Heart left ventricle (tissue), 16 donors: ENCODE results near the gene NKX3-2. TPM values are rescaled to one million over a fixed set of nuclear protein-coding genes. Genes with fewer than 3 reads are reported as not detected.

Experiments used
- ATAC-seq, 4 donors: fragments of 200-7000 bp; cut with Tn5 transposase; one replicate each; pipeline ENCODE4 v1.9.1; 2020 to 2022; ENCODE audit warnings: moderate library complexity in 4 of 4, mild to moderate bottlenecking in 3 of 4, moderate number of reproducible peaks in 1 of 4
- DNase-seq, 5 donors: peaks; one replicate each; pipeline ENCODE4 v3.0.0-alpha.2; 2020
- H3K27ac ChIP-seq, 12 donors: fragments of 200-600 bp; sonication (generic) in 4 of 12; one replicate each; pipeline versions ENCODE4 v1.5.0 to v1.8.0; 2016 to 2022; ENCODE audit warnings: mild to moderate bottlenecking in 2 of 12
- H3K27me3 ChIP-seq, 9 donors: fragments of 200-600 bp; sonication (generic) in 2 of 9; one replicate each; pipeline versions ENCODE4 v1.5.1 to v1.8.0; 2016 to 2022; ENCODE audit warnings: mild to moderate bottlenecking in 3 of 9
- H3K36me3 ChIP-seq, 9 donors: fragments of 200-600 bp; sonication (generic) in 2 of 9; one replicate each; pipeline versions ENCODE4 v1.5.0 to v1.8.0; 2018 to 2022; ENCODE audit warnings: mild to moderate bottlenecking in 2 of 9
- H3K4me1 ChIP-seq, 12 donors: fragments of 200-600 bp; sonication (generic) in 4 of 12; one replicate each; pipeline versions ENCODE4 v1.5.0 to v1.8.0; 2016 to 2022; ENCODE audit warnings: mild to moderate bottlenecking in 3 of 12
- H3K4me3 ChIP-seq, 12 donors: fragments of 200-600 bp; sonication (generic) in 4 of 12; one replicate each; pipeline versions ENCODE4 v1.5.0 to v1.8.0; 2017 to 2022; ENCODE audit warnings: mild to moderate bottlenecking in 9 of 12, moderate library complexity in 4 of 12
- H3K9me3 ChIP-seq, 12 donors: fragments of 200-600 bp; sonication (generic) in 4 of 12; one replicate each; pipeline versions ENCODE4 v1.5.0 to v1.8.0; 2016 to 2022; ENCODE audit warnings: mild to moderate bottlenecking in 1 of 12
- CTCF ChIP-seq, 12 donors: fragments of 200-600 bp; sonication (generic) in 4 of 12; IDR thresholded peaks; one replicate each; pipeline versions ENCODE4 v1.5.0 to v1.8.0; 2018 to 2022; ENCODE audit warnings: antibody characterized with exemption in 12 of 12, mild to moderate bottlenecking in 5 of 12
- POLR2A ChIP-seq, 2 donors: fragments of 450-650 bp; IDR thresholded peaks; one replicate each; pipeline ENCODE4 v1.6.1; 2017; ENCODE audit warnings: antibody characterized with exemption in 2 of 2, mild to moderate bottlenecking in 2 of 2, moderate library complexity in 2 of 2
- WGBS, 4 donors: extraction: QIAGEN DNeasy Blood & Tissue Kit in 2 of 4; methylation state at CpG; one replicate each; pipeline versions ENCODE4 v1.1.5 to v1.1.7; 2013 to 2018; 5-methylcytosine and 5-hydroxymethylcytosine counted together
- intact Hi-C, 10 donors: fragments of 100-400 bp; cut with DNase I; formaldehyde crosslinking; loops; one replicate each; pipeline versions ENCODE4 v1.11.1 to v1.14.2; 2022
- polyA plus RNA-seq, 2 donors: library from polyadenylated mRNA; stranded (reverse); fragments of 200-250 nt; gene quantifications; one replicate each; pipeline ENCODE4 v1.2.3, GENCODE V29; 2013
- total RNA-seq, 9 donors: library from RNA; depleted of rRNA in 2 of 9; stranded (reverse); fragments of >200 nt in 2 of 9; fragmentation: NEBNext Ultra II Directional in 3 of 9; extraction: Animal tissue kit (Norgen Biotek cat#: 25700) in 3 of 9; gene quantifications; one replicate each; pipeline versions ENCODE4 v1.1.0 to v1.2.4, GENCODE V29; 2016 to 2023
- donor health status: ischemic (EF 13 %, LVEDD 7.1; RV severe dilation, severe dysfunction).
- donor health status: healthy with polysubstance abuse.
- donor health status: DM: no; HTN: yes; CAD: no.
- donor health status: DM: no; HTN: no; CAD: no.
- donor health status: ischemic (EF 25% LVEDD 6.9; RV normal size, moderate dysfunction).
- donor health status: ischemic (EF 25% LVEDD 5.7; RV mildly dilated, moderate dysfunction).
- donor health status: healthy.
- donor health status: DM: yes; HTN: yes; CAD: no.
- donor health status: ischemic (EF 35%, LVEDD 5.7; RV mildly dilated, moderate dysfunction).
- donor health status: nonischemic (EF 11% LVEDD 7.7; RV severe dilation, severe dysfunction).
- donor health status: DM: yes; HTN: yes; CAD: no.
- donor health status: PGD.
- donor health status: ischemic (EF 29% LVEDD 5.4; RV normal size, mild dysfunction).
- donor health status: nonischemic (EF 23%, LVEDD 6.1; RV moderate dilation, normal function).

Gene NKX3-2
- total and polyA plus RNA-seq, 11 donors: 0.11 to 0.25 (median 0.16) TPM; not detected in 8

GRCh38 chr4:13536607-13537006 lies 7.7 kb downstream of the NKX3-2 start:
- peaks cover 0 to 34% (median 13%) of the 10 kb centered on the region in 12 donors for H3K4me1 ChIP-seq
- no peak for ATAC-seq
- no peaks in the 10 kb centered on the region for H3K9me3 ChIP-seq
- H3K27me3 ChIP-seq: peaks cover 80 to 100% (median 98%) of the 10 kb centered on the region in 9 donors
- 17 to 26% (median 22%) methylated on average over 6 of the region's 6 CpGs for WGBS, 4 donors
- DNase-seq: no peak
- no peaks in the 10 kb centered on the region for H3K36me3 ChIP-seq
- no peak overlapping the region for H3K4me3 ChIP-seq
- intact Hi-C loops: loop anchor here in 1 of 10 donors (5.0 kb wide), 1 partner anchor 49 kb away; no protein-coding TSS in a partner anchor
- TF ChIP-seq POLR2A (IDR thresholded peaks at IDR 0.05) (no peak), CTCF (IDR thresholded peaks at IDR 0.05) (no peak)
- no peak overlapping the region for H3K27ac ChIP-seq

DNA sequence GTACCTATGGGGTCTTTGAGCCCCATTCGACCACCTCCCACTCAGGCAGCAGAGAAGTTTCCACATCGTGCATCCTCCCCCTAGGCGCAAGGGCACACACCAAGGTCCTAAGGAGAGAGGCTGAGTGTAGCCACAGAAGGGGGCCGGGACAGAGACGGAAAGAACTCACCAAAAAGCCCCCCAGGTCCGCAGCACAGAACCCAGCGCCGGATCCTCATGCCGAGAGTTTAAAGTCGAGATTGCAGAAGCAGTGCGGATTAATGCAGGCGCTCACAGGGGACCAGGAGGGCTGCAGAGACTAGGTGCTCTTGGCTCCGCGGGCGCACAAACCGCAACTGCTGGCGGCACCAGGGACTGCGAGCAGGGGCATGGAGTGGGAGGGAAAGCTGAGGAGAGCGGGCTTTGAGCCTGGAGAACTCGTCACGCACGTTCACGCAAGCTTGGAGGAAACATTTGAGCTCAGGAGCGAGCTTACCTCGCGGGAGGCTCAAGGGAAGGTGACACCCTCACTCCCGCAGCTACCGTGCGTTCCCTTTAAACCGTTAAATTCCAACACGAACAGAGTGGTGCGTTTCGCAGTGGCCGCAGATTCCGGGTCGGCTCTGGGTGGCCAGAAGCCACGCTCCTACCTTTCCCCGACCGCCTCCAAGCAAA lies 8.5 kb downstream of the NKX3-2 start:
- TF ChIP-seq POLR2A (IDR thresholded peaks at IDR 0.05): no peak
- TF ChIP-seq CTCF (IDR thresholded peaks at IDR 0.05): no peak
- WGBS, 4 donors: 2 to 3% (median 2%) methylated on average over 39 of the region's 39 CpGs
- Histone ChIP-seq H3K27ac (no peak overlapping the region), H3K4me3 (no peak overlapping the region), H3K27me3 (peaks cover 80 to 100% (median 98%) of the 10 kb centered on the region in 9 donors), H3K4me1 (peaks cover 0 to 37% (median 13%) of the 10 kb centered on the region in 12 donors), H3K9me3 (no peaks in the 10 kb centered on the region), H3K36me3 (no peaks in the 10 kb centered on the region)
- ATAC-seq (no peak), DNase-seq (no peak)
- intact Hi-C loops: loop anchor here in 1 of 10 donors (5.0 kb wide), 1 partner anchor 49 kb away; no protein-coding TSS in a partner anchor

- H3K4me1 ChIP-seq: peaks cover 0 to 33% (median 9%) of the 10 kb centered on the region in 12 donors
- WGBS, 4 donors: 3 to 5% (median 4%) methylated on average over 18 of the region's 18 CpGs
- intact Hi-C loops: loop anchor here in 1 of 10 donors (5.0 kb wide), 1 partner anchor 48 kb away; no protein-coding TSS in a partner anchor
- TF ChIP-seq POLR2A (IDR thresholded peaks at IDR 0.05) (no peak), CTCF (IDR thresholded peaks at IDR 0.05) (no peak)
- DNase-seq: no peak
- no peaks in the 10 kb centered on the region for H3K9me3 ChIP-seq
- no peak overlapping the region for H3K4me3 ChIP-seq
- ATAC-seq: no peak
- peaks cover 79 to 100% (median 98%) of the 10 kb centered on the region in 9 donors for H3K27me3 ChIP-seq
- no peaks in the 10 kb centered on the region for H3K36me3 ChIP-seq
- H3K27ac ChIP-seq: no peak overlapping the region
Observed at GRCh38 chr4:13535118-13535517, 9.2 kb downstream of the NKX3-2 start.

GRCh38 chr4:13534344-13535063 lies 9.8 kb downstream of the NKX3-2 start:
- Histone ChIP-seq H3K27ac (no peak overlapping the region), H3K9me3 (no peaks in the 10 kb centered on the region), H3K4me3 (no peak overlapping the region), H3K36me3 (no peaks in the 10 kb centered on the region), H3K4me1 (peaks cover 0 to 27% (median 5%) of the 10 kb centered on the region in 12 donors), H3K27me3 (peaks cover 73 to 99% (median 96%) of the 10 kb centered on the region in 9 donors)
- TF ChIP-seq CTCF (IDR thresholded peaks at IDR 0.05): no peak
- ATAC-seq: no peak
- no peak for DNase-seq
- intact Hi-C loops: loop anchor here in 1 of 10 donors (5.0 kb wide), 1 partner anchor 47 kb away; no protein-coding TSS in a partner anchor
- WGBS, 4 donors: 2 to 4% (median 2%) methylated on average over 29 to 32 of the region's 32 CpGs
